Esophagus squamous epithelium (tissue), 4 donors: ENCODE data around the gene PSMD14.

Experiments
- POLR2A ChIP-seq, 4 donors: fragments of 450-650 bp; IDR thresholded peaks; one replicate each; pipeline ENCODE4 v1.6.1; 2017; ENCODE audit warnings: antibody characterized with exemption in 4 of 4, mild to moderate bottlenecking in 4 of 4, moderate library complexity in 3 of 4
- TF ChIP-seq, protein P1 (sequence below), 6 experiments: fragments of 450-650 bp in 4 of 6; fragments of 200-600 bp in 2 of 6; sonication (generic) in 2 of 6; IDR thresholded peaks; one replicate each; pipeline ENCODE4 v1.5.1; 2016 to 2019; ENCODE audit warnings: antibody characterized with exemption in 6 of 6, mild to moderate bottlenecking in 4 of 6, moderate library complexity in 4 of 6

DNA sequence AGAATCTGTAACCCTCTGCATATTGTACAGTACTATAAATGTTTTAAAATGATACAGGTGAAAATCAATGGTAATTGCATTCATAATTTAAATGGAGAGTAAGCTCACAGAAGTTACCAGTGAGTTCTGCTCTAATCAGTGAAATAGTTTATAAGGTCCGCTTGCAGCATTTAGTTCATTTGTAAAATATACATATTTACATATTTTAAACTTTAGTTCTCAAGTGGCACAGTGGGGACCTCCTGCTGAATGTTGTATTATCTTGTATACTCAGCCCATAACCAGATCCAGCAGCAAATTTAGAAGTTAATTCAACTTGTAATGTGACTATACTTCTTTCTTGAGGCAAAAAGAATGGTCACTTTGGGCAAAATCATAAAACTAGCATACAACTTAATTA lies 66.2 kb downstream of the PSMD14 start:
- TF ChIP-seq POLR2A (IDR thresholded peaks at IDR 0.05): no peak
- TF ChIP-seq, protein P1, sequence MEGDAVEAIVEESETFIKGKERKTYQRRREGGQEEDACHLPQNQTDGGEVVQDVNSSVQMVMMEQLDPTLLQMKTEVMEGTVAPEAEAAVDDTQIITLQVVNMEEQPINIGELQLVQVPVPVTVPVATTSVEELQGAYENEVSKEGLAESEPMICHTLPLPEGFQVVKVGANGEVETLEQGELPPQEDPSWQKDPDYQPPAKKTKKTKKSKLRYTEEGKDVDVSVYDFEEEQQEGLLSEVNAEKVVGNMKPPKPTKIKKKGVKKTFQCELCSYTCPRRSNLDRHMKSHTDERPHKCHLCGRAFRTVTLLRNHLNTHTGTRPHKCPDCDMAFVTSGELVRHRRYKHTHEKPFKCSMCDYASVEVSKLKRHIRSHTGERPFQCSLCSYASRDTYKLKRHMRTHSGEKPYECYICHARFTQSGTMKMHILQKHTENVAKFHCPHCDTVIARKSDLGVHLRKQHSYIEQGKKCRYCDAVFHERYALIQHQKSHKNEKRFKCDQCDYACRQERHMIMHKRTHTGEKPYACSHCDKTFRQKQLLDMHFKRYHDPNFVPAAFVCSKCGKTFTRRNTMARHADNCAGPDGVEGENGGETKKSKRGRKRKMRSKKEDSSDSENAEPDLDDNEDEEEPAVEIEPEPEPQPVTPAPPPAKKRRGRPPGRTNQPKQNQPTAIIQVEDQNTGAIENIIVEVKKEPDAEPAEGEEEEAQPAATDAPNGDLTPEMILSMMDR (IDR thresholded peaks at IDR 0.05): no peak
